ENCODE results near the gene OR2Z1. TPM values are rescaled to one million over a fixed set of nuclear protein-coding genes. Genes with fewer than 3 reads are reported as not detected.

The OR2Z1 gene, protein sequence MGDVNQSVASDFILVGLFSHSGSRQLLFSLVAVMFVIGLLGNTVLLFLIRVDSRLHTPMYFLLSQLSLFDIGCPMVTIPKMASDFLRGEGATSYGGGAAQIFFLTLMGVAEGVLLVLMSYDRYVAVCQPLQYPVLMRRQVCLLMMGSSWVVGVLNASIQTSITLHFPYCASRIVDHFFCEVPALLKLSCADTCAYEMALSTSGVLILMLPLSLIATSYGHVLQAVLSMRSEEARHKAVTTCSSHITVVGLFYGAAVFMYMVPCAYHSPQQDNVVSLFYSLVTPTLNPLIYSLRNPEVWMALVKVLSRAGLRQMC
- total RNA-seq = not detected in 2 replicates

DNA sequence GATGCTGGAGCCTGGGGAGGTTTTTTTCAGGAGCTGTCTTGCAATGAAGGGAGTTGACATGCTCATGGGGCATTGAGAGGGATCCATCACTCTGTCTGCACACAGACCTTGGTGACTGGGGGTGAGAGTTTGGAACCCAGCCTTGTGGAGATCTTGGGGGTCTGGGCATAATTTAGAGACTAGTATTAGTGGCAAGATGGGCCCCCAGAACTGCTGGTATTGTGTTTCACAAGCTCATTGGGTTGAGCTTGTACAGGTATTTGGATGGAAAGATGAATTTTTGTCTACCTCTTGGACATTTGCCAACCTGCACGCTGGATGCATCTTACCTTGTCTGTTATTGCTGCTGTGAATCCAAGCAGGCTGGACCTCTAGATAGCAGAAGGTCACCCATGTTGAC, at the start of gene OR2Z1:
TSS of gene OR2Z1 (plus strand) at position 301 of the 400 bp plus-strand sequence. CDS start 9,395 bp downstream, outside the sequence.

DNA sequence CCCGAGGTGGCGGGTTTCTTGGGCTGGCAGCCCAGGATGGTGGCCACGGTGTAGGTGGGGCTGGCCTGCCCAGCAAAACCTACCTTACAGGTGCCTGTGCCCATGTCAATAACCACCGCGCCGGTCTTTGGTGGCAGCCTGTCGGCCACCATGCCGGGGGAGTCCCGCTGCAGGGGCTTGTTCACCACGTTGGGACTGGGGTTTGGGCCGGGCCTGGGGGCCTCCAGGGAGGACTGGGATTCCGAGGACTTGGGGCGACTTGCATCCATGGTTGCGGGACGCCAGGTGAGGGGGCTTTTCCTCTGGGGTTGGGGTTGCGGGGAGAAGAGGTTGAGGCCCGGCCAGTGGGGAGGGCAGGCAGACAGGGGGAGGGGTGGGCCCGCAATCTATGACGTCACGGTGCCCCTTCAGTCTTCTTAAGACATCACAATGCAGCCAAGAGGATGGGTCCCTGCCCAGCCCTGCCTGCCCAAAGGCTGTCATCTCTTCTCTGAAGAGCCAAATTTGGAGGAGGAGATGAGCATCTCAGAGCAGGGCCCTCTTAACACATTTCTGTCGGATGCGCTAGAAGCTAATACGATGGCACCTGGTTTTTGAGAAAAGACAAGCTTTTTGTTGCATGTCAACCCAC, 22.9 kb upstream of the OR2Z1 start, which contains the start of gene ACTL9:
TSS of gene ACTL9 (minus strand) at position 363 of the 631 bp plus-strand sequence. CDS start at position 269, 94 bp downstream.

Other genes with a start within 250 kb of the OR2Z1 start
- 0.14 TPM in 1 of 2 replicates, not detected in the other for gene PRAM1, start 219.0 kb upstream of the OR2Z1 start, total RNA-seq
- 0.68 and 5.3 TPM in 2 replicates for gene ZNF414, start 207.5 kb upstream of the OR2Z1 start, total RNA-seq
- not detected in 2 replicates for gene MYO1F, start 144.2 kb upstream of the OR2Z1 start, total RNA-seq
- 0.36 TPM in 1 of 2 replicates, not detected in the other for gene ADAMTS10, start 110.9 kb upstream of the OR2Z1 start, total RNA-seq
- not detected in 2 replicates for gene NFILZ, start 91.0 kb upstream of the OR2Z1 start, total RNA-seq
- gene ACTL9, start 22.8 kb upstream of the OR2Z1 start, total RNA-seq = not detected in 2 replicates
- gene ZNF558, start 110.7 kb downstream of the OR2Z1 start, total RNA-seq = 37.7 and 58.8 TPM in 2 replicates
- gene MBD3L1, start 110.7 kb downstream of the OR2Z1 start, total RNA-seq = not detected in 2 replicates